ENCODE results near the gene SDK1.
"Not testable (repeated sequence)": the region's sequence is repeated elsewhere in the genome, so short reads cannot be mapped to it uniquely, and the experiment has no call there.

Gene SDK1

DNA sequence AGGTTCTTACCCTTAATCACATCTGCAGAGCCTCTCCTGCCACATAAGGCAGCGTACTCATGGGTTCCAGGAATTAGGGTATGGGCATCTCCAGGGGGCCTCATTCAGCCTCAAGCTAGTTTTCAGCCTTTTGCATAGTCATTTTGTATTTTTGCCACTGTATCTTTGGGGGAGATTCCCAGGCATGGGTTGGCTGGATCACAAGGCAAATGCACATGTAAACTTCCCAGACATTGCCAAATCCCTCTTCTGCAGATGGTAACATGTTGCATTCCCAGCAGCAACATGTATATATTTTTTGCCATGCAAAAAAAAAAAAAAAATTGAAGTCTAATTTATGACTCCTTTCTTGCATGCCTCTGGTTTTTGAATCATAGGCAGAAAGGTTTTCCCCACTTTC lies 785.7 kb downstream of the SDK1 start:
- Mint-ChIP-seq H3K36me3 (ENCODE audit: low read depth) (no peaks in the 10 kb centered on the region), H3K9me3 (no peaks in the 10 kb centered on the region), H3K27ac (no peak overlapping the region), H3K4me1 (ENCODE audit: low read depth) (peaks cover 4% of the 10 kb centered on the region), H3K27me3 (no peaks in the 10 kb centered on the region), H3K4me3 (no peak overlapping the region)

GRCh38 chr7:4091767-4092166 lies 790.7 kb downstream of the SDK1 start:
- no peak overlapping the region for H3K4me3 Mint-ChIP-seq
- no peaks in the 10 kb centered on the region for H3K36me3 Mint-ChIP-seq (ENCODE audit: low read depth)
- H3K27ac Mint-ChIP-seq, result no peak overlapping the region
- no peaks in the 10 kb centered on the region for H3K9me3 Mint-ChIP-seq
- H3K4me1 Mint-ChIP-seq (ENCODE audit: low read depth), result no peaks in the 10 kb centered on the region
- peaks cover 4% of the 10 kb centered on the region for H3K27me3 Mint-ChIP-seq

DNA sequence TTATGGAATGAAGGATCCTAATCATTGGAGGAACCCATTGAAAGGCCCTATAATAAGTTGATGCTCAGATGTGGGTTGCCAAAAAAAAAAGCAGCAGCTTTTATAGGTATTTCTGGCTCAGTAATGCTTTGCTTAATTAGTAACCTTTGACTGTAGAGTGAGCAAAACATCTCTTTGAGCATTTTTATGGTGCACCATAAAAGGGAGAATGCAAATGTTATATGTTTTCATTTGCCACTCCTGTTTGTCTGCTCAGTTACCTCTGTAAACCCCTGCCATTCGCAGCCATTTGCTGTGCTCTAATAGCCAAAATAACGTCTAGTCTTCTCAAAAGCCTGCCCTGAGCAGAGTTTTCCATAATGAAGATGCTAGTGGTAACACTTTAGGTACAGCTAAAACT lies 792.0 kb downstream of the SDK1 start:
- no peak overlapping the region for H3K27ac Mint-ChIP-seq
- no peak overlapping the region for H3K4me3 Mint-ChIP-seq
- H3K4me1 Mint-ChIP-seq (ENCODE audit: low read depth), result no peaks in the 10 kb centered on the region
- H3K27me3 Mint-ChIP-seq, result peaks cover 4% of the 10 kb centered on the region
- no peaks in the 10 kb centered on the region for H3K36me3 Mint-ChIP-seq (ENCODE audit: low read depth)
- no peaks in the 10 kb centered on the region for H3K9me3 Mint-ChIP-seq

DNA sequence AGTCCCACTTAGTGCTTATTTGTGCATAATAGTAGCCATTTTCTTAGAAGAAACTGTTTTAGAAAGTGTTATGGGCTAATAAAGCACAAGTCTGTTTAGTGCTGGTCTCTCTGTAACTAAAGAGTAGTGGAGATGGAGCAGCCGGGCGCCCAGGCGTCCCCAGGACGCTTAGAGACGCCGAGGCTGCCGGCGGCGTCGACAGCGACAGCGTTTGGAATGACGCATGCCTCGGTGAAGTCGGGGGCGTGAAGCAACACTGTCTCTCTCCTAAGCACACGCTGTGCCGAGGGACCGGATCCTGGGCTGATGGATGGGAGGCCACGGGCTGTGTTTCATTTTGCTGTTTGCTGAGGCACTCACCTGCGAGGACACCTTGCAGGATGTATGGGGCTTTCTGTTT lies 792.4 kb downstream of the SDK1 start:
- H3K36me3 Mint-ChIP-seq (ENCODE audit: low read depth), result no peaks in the 10 kb centered on the region
- no peaks in the 10 kb centered on the region for H3K4me1 Mint-ChIP-seq (ENCODE audit: low read depth)
- no peak overlapping the region for H3K27ac Mint-ChIP-seq
- no peak overlapping the region for H3K4me3 Mint-ChIP-seq
- H3K27me3 Mint-ChIP-seq, result peaks cover 4% of the 10 kb centered on the region
- H3K9me3 Mint-ChIP-seq, result no peaks in the 10 kb centered on the region

- H3K36me3 Mint-ChIP-seq (ENCODE audit: low read depth); H3K27ac Mint-ChIP-seq; H3K27me3 Mint-ChIP-seq: not testable (repeated sequence)
Measured at GRCh38 chr7:4094158-4094557, 793.1 kb downstream of the SDK1 start.

DNA sequence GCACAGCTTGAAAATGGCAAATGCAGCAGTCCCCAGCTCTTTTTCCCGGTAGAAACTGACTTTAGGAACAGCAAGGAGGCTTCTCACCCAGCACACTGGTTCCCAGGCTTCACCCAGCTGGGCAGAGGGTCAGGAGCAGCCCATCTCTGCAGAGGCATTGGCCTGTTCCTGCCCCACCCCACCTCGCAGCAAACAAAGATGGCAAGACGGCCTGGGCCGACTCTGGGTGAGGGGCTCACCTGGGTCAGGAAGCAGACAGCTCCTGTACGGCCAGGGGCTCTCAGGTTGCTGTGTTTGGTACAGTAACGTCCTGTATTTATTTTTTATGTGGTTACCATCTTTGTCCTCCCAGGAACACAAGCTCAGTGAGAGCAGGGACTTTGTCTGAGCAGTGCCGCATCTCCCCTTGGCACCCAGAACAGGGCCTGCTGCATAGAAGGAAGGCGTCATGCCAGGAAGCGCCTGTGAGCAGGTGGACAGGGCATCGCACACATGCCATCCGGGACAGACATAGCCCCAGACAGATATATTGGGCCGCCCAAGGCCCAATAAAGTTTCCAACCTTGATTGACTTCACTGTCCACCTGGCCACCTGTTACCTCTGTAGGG lies 796.1 kb downstream of the SDK1 start:
- Mint-ChIP-seq H3K9me3 (no peaks in the 10 kb centered on the region), H3K4me3 (no peak overlapping the region), H3K27me3 (peaks cover 4% of the 10 kb centered on the region), H3K4me1 (ENCODE audit: low read depth) (no peaks in the 10 kb centered on the region), H3K36me3 (ENCODE audit: low read depth) (no peaks in the 10 kb centered on the region), H3K27ac (no peak overlapping the region)

More at GRCh38 chr7:4094158-4094557, 793.1 kb downstream of the SDK1 start:
- not testable (repeated sequence) for H3K9me3 Mint-ChIP-seq; H3K4me1 Mint-ChIP-seq (ENCODE audit: low read depth); H3K4me3 Mint-ChIP-seq

GRCh38 chr7:4098169-4098568 lies 797.1 kb downstream of the SDK1 start:
- Mint-ChIP-seq H3K27me3 (peaks cover 4% of the 10 kb centered on the region), H3K36me3 (ENCODE audit: low read depth) (no peaks in the 10 kb centered on the region), H3K27ac (no peak overlapping the region), H3K4me1 (ENCODE audit: low read depth) (no peaks in the 10 kb centered on the region), H3K4me3 (no peak overlapping the region), H3K9me3 (no peaks in the 10 kb centered on the region)

DNA sequence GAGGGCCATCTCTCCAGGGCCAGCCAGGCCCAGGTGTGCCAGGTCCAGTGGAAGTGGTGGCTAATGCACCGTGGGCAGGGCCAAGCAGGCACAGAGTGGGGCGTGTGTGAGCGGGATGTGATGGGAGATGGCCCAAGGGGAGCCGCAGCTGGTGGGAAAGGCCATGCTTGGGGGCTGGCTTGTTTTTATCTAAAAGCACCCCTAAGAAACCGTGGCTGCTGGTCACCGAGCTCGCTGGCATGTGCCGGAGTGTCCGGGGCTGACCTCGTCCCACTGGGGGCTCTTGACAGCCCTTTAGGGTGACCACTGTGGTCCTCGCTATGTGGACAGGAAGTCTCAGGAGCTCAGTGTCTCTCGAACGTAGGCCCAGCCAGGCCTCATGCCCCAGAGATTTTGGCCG lies 798.6 kb downstream of the SDK1 start:
- no peaks in the 10 kb centered on the region for H3K27me3 Mint-ChIP-seq
- H3K4me3 Mint-ChIP-seq, result no peak overlapping the region
- H3K4me1 Mint-ChIP-seq (ENCODE audit: low read depth), result no peaks in the 10 kb centered on the region
- no peaks in the 10 kb centered on the region for H3K9me3 Mint-ChIP-seq
- no peak overlapping the region for H3K27ac Mint-ChIP-seq
- H3K36me3 Mint-ChIP-seq (ENCODE audit: low read depth), result no peaks in the 10 kb centered on the region

- H3K4me3 Mint-ChIP-seq, result no peak overlapping the region
- no peaks in the 10 kb centered on the region for H3K27me3 Mint-ChIP-seq
- H3K27ac Mint-ChIP-seq, result no peak overlapping the region
- no peaks in the 10 kb centered on the region for H3K4me1 Mint-ChIP-seq (ENCODE audit: low read depth)
- no peaks in the 10 kb centered on the region for H3K9me3 Mint-ChIP-seq
- H3K36me3 Mint-ChIP-seq (ENCODE audit: low read depth), result no peaks in the 10 kb centered on the region
Measured at GRCh38 chr7:4100148-4100547, 799.1 kb downstream of the SDK1 start.

DNA sequence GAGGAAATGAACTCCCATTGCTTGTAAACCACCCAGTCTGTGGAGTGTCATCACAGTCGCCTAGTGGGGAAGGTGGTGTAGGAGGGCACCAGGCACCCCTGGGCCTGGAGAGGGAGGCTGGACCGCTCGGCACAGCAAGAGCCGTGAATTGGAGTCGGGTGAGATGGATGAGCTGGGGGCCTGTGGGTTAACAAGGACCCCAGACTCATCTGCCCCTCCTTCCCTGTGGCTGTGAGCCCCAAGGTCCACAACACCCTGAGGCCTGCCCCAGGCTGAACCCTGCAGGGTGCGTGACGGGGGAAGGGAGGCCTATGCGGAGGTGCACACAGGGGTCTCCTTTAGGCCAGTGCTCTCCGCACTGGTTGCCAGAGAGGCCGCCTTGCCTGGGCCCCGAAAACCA lies 799.6 kb downstream of the SDK1 start:
- no peaks in the 10 kb centered on the region for H3K27me3 Mint-ChIP-seq
- H3K27ac Mint-ChIP-seq, result no peak overlapping the region
- H3K36me3 Mint-ChIP-seq (ENCODE audit: low read depth), result no peaks in the 10 kb centered on the region
- no peak overlapping the region for H3K4me3 Mint-ChIP-seq
- no peaks in the 10 kb centered on the region for H3K9me3 Mint-ChIP-seq
- no peaks in the 10 kb centered on the region for H3K4me1 Mint-ChIP-seq (ENCODE audit: low read depth)

DNA sequence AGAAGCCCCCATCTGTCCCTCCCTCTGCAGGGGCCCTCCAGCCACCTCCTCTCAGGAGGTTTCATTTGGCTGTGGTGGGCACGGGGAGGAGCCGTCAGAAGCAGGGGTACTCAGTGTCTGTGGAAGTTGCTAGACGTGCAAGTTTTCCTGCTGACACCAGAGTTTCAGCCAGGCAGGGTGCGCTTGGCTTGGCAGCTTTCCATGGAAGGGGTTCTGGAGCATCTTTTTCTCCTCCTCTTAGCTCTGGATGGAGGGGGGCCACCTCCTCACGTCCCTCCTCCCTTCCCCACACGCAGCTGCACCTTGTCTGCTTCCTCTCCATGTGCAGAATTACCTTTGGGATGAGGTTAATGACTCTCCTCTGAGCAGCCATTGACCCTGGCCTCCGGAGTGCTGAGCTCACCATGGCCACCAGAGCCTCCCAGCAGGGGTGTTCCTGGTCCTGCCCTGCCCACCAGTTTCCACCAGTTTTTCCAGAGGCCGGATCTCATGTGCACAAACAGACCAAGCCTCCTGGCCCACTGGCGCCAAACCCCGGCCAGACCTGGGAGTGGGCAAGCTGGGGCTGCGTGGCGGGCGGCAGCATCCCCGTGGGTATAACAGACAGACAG lies 801.3 kb downstream of the SDK1 start:
- H3K27me3 Mint-ChIP-seq, result no peaks in the 10 kb centered on the region
- H3K4me3 Mint-ChIP-seq, result no peak overlapping the region
- no peak overlapping the region for H3K27ac Mint-ChIP-seq
- H3K9me3 Mint-ChIP-seq, result no peaks in the 10 kb centered on the region
- no peaks in the 10 kb centered on the region for H3K4me1 Mint-ChIP-seq (ENCODE audit: low read depth)
- H3K36me3 Mint-ChIP-seq (ENCODE audit: low read depth), result no peaks in the 10 kb centered on the region

- Mint-ChIP-seq H3K4me3 (no peak overlapping the region), H3K4me1 (ENCODE audit: low read depth) (no peaks in the 10 kb centered on the region), H3K27ac (no peak overlapping the region), H3K9me3 (no peaks in the 10 kb centered on the region), H3K36me3 (ENCODE audit: low read depth) (no peaks in the 10 kb centered on the region), H3K27me3 (no peaks in the 10 kb centered on the region)
Measured at GRCh38 chr7:4103352-4104091, 802.5 kb downstream of the SDK1 start.

- H3K9me3 Mint-ChIP-seq, result no peaks in the 10 kb centered on the region
- H3K36me3 Mint-ChIP-seq (ENCODE audit: low read depth), result no peaks in the 10 kb centered on the region
- H3K4me1 Mint-ChIP-seq (ENCODE audit: low read depth), result no peaks in the 10 kb centered on the region
- H3K27me3 Mint-ChIP-seq, result no peaks in the 10 kb centered on the region
- no peak overlapping the region for H3K4me3 Mint-ChIP-seq
- H3K27ac Mint-ChIP-seq, result no peak overlapping the region
Measured at GRCh38 chr7:4107839-4108238, 806.8 kb downstream of the SDK1 start.

DNA sequence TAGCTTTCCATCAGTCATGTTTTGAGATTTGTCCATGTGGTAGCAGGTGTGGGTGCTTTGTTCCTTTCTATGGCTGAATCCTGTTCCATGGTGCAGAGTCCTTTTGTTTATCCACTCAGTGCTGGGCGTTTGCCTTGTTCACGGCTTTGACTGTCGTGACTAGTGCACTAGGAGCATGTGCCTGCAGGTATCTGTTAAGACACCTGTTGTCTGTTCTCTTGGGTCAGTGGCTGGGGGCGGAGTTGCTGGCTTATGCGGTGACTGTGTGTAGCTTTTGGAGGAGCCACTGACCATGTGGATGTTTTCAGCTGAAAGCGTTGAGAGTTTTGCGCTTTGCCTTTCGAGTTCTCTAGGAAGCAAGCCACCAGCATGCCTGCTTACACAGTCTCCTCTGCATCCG lies 807.9 kb downstream of the SDK1 start:
- H3K4me3 Mint-ChIP-seq, result no peak overlapping the region
- H3K4me1 Mint-ChIP-seq (ENCODE audit: low read depth), result no peaks in the 10 kb centered on the region
- no peaks in the 10 kb centered on the region for H3K36me3 Mint-ChIP-seq (ENCODE audit: low read depth)
- H3K9me3 Mint-ChIP-seq, result no peaks in the 10 kb centered on the region
- no peak overlapping the region for H3K27ac Mint-ChIP-seq
- no peaks in the 10 kb centered on the region for H3K27me3 Mint-ChIP-seq

GRCh38 chr7:4109481-4110110 lies 808.5 kb downstream of the SDK1 start:
- H3K4me3 Mint-ChIP-seq, result no peak overlapping the region
- H3K27me3 Mint-ChIP-seq, result no peaks in the 10 kb centered on the region
- H3K9me3 Mint-ChIP-seq, result no peaks in the 10 kb centered on the region
- no peaks in the 10 kb centered on the region for H3K36me3 Mint-ChIP-seq (ENCODE audit: low read depth)
- H3K27ac Mint-ChIP-seq, result no peak overlapping the region
- H3K4me1 Mint-ChIP-seq (ENCODE audit: low read depth), result no peaks in the 10 kb centered on the region
